HTERT RPE-1 (cell line): ENCODE data around the gene C3orf70.

ENCODE experiments used
- in situ Hi-C: fragments of 300-500 bp; cut with MboI; formaldehyde crosslinking; loops from 4 replicates; pipeline ENCODE4 v1.14.3; 2020; ENCODE audit warnings: low sequenced_read_pairs

Gene C3orf70

GRCh38 chr3:185056908-185057307, 96.0 kb downstream of the C3orf70 start:
- in situ Hi-C loops: no loop called here

DNA sequence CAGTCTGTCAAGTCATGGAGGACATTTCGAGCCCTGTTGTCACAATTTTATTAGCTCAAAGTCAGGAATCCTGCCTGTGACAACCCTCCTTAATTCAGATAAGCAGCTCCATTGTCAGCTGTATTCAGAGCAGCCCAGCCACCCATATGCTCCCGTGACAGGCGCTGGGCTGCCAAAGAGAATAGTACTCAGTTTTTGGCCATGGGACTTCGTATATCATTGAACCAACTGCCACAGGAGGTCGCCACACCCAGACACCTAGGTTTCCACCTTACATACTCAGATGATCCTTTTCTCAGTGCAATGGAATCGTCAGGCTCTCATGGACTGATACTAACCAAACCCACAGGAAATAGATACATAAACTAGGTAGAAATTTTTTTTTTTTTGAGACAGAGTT, 100.2 kb downstream of the C3orf70 start:
- in situ Hi-C loops: no loop called here

- in situ Hi-C loops: no loop called here
Observed at GRCh38 chr3:185051801-185052200, 101.1 kb downstream of the C3orf70 start.

DNA sequence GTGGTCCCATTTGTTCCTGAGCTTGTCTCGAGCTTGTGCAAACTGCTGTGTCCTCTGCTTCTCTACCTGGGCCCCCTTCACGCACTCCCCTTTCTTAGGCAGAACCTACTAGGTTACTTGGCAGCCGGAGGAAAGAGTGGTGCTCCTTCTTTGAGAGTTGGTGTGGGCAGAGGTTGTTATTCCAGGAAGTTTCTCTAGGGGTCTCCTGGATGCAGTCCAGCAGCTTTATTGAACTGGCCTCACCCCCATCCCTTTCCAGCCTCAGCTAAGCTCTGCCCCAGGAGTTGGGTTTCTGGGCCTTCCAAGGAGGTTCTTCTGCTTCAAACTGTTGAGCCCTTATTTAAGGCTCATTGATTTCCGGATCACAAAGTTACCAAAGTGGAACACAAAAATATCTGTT, 103.2 kb downstream of the C3orf70 start:
- in situ Hi-C loops: no loop called here

- in situ Hi-C loops: no loop called here
Observed at GRCh38 chr3:185046603-185047002, 106.3 kb downstream of the C3orf70 start.

GRCh38 chr3:185046164-185046515, 106.7 kb downstream of the C3orf70 start:
- in situ Hi-C loops: no loop called here

- in situ Hi-C loops: no loop called here
Observed at GRCh38 chr3:185042312-185043050, 110.4 kb downstream of the C3orf70 start.

DNA sequence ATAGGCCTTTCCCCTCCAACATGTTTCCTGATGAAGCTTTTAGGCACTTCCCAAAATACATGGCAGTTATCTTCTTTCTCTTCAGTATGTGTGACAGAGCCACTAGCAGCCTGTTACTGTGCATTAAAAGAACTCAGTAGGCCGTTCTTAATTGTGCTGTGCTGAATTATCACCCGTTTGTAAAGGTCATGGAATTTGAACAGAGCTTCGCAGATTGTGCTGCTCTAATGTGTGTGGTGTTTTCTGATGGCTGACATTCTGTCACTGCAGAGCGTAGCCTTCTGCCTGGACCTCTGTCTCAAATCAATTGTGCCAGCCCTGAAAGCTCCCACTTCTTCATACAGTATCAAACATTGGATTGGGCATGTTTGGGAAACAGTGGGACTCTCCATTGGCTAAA, 111.3 kb downstream of the C3orf70 start:
- in situ Hi-C loops: no loop called here

- in situ Hi-C loops: no loop called here
Observed at GRCh38 chr3:185040425-185040824, 112.4 kb downstream of the C3orf70 start.

GRCh38 chr3:185037801-185038200, 115.1 kb downstream of the C3orf70 start:
- in situ Hi-C loops: no loop called here

DNA sequence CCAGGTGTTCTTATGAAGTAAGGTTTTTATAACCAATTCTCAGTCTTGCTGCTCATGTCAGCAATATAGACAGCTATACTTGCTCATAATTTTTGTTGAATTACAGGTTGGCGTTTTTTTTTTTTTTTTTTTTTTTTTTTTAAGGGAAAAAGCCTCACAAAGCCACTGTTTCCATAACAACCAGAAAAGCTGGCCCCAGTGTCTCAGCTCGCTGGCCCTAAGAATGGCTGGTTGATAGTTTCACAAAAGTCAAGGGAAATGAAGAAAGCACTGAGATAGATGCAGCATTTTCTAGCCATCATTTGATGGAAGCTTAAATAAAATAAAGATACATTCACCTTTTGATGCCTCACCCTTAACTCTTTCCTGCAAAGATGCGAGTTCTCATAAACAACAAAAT, 121.9 kb downstream of the C3orf70 start:
- in situ Hi-C loops: no loop called here

DNA sequence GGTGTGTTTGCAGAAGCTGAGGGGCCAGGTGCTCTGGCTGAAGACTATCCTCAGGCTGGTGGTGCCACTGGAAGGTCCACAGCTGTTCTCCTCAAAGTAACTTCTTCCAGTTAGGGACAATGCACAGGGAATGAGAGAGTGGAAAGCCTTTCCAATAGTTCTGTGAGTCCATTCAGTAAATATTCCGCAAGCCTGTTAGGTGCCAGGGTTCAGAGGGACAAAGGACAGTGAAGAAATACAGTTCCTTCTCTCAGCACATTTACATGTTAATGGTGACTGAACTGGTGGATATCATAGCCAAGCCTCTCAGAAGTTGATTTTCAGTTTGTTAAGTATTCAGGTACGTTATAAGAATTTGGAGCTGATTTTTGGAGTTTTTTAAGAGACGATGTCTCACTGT, 122.5 kb downstream of the C3orf70 start:
- in situ Hi-C loops: no loop called here

DNA sequence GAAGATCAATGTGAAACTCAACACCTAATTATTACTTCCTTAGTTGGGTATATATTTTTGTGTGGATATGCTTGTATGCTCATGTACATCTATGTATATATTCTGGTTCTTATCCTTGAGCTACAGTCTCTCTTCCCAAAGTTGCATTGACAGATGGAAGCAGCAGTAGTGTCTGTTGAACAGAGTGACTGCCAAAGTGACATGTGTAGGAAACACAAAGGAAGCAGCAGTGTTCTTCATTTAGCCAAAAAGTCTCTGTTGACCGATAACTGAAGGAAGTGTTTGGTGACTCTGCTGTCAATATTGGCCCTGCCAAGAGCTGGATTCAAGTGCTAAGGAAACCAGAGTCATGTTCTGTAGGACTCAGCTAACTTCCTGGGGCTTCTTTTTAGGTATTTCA, 123.8 kb downstream of the C3orf70 start:
- in situ Hi-C loops: no loop called here

GRCh38 chr3:185028121-185028520, 124.7 kb downstream of the C3orf70 start:
- in situ Hi-C loops: no loop called here
